Measurements from ENCODE around the gene ERI3.

DNA sequence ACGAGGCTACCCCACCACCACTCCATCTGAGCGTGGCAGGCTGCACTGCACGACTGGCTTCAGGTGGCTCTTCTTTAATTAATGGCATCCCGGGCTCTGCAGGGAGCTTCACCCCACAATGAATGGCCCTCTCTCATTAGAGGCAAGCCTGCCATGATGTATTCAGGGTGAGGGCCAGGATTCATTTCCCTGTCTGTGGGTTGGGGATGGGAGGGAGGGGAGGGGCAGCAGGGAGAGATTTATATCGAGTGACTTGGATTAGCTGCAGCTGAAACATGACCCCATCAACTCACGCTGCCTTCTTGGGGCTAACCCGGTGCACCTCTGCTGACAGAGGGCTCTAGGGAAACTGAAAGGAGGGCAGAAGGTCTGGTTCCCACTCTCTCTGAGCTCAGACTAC, 54.2 kb downstream of the ERI3 start:
- TF ChIP-seq, protein P1, sequence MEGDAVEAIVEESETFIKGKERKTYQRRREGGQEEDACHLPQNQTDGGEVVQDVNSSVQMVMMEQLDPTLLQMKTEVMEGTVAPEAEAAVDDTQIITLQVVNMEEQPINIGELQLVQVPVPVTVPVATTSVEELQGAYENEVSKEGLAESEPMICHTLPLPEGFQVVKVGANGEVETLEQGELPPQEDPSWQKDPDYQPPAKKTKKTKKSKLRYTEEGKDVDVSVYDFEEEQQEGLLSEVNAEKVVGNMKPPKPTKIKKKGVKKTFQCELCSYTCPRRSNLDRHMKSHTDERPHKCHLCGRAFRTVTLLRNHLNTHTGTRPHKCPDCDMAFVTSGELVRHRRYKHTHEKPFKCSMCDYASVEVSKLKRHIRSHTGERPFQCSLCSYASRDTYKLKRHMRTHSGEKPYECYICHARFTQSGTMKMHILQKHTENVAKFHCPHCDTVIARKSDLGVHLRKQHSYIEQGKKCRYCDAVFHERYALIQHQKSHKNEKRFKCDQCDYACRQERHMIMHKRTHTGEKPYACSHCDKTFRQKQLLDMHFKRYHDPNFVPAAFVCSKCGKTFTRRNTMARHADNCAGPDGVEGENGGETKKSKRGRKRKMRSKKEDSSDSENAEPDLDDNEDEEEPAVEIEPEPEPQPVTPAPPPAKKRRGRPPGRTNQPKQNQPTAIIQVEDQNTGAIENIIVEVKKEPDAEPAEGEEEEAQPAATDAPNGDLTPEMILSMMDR (IDR thresholded peaks at IDR 0.05; ENCODE audit: borderline replicate concordance, extremely low read depth, low read length, poor library complexity, severe bottlenecking), result no peak
- no peak for TF ChIP-seq EZH2 (IDR thresholded peaks at IDR 0.05; ENCODE audit: borderline replicate concordance, low read depth, low read length, severe bottlenecking)

All from DND-41 (cell line).